Neural progenitor cell (in vitro differentiated cells): ENCODE results near the gene KIF16B. TPM values are rescaled to one million over a fixed set of nuclear protein-coding genes. Genes with fewer than 3 reads are reported as not detected.

ENCODE experiments used
- DNase-seq: peaks from one replicate; pipeline ENCODE4 v3.0.0-alpha.2; 2016; ENCODE audit warnings: low spot score
- H2AFZ ChIP-seq: fragments of 200-600 bp; sonication (generic); replicated peaks from 2 replicates; pipeline ENCODE4 v1.6.1; 2016; ENCODE audit warnings: antibody characterized with exemption
- H3F3A ChIP-seq: fragments of 200-600 bp; sonication (generic); 2 replicates; pipeline ENCODE4 v1.6.1; 2016; ENCODE audit warnings: antibody characterized with exemption, low read depth
- H3K27ac ChIP-seq: fragments of 200-600 bp; sonication (generic); 2 replicates; pipeline ENCODE4 v1.5.1; 2016; ENCODE audit warnings: mild to moderate bottlenecking
- H3K27me3 ChIP-seq: fragments of 200-600 bp; sonication (generic); 2 replicates; pipeline ENCODE4 v1.6.1; 2016; ENCODE audit warnings: mild to moderate bottlenecking, moderate library complexity
- H3K36me3 ChIP-seq: fragments of 200-600 bp; sonication (generic); 2 replicates; pipeline ENCODE4 v1.5.1; 2016
- H3K4me1 ChIP-seq: fragments of 200-600 bp; sonication (generic); 2 replicates; pipeline ENCODE4 v1.6.1; 2016; ENCODE audit warnings: mixed run types
- H3K4me2 ChIP-seq: fragments of 200-600 bp; sonication (generic); 2 replicates; pipeline ENCODE4 v1.6.1; 2016
- H3K4me3 ChIP-seq: fragments of 200-600 bp; sonication (generic); 2 replicates; pipeline ENCODE4 v1.5.1; 2016
- H3K79me2 ChIP-seq: fragments of 200-600 bp; sonication (generic); 2 replicates; pipeline ENCODE4 v1.6.1; 2016; ENCODE audit warnings: low read depth
- H3K9ac ChIP-seq: fragments of 200-600 bp; sonication (generic); 2 replicates; pipeline ENCODE4 v1.6.1; 2016
- H3K9me3 ChIP-seq: fragments of 200-600 bp; sonication (generic); 2 replicates; pipeline ENCODE4 v1.5.1; 2016; ENCODE audit warnings: low read depth
- H4K20me1 ChIP-seq: fragments of 200-600 bp; sonication (generic); 2 replicates; pipeline ENCODE4 v1.6.1; 2016; ENCODE audit warnings: low read depth
- H3K27ac Mint-ChIP-seq: 3 replicates; pipeline ENCODE4 v1.8.0; 2021; ENCODE audit warnings: mixed read lengths
- H3K27me3 Mint-ChIP-seq: 2 replicates; pipeline ENCODE4 v1.8.0; 2022; ENCODE audit warnings: low read depth, mild to moderate bottlenecking, inconsistent platforms, moderate library complexity, mixed read lengths; ENCODE audit not compliant: insufficient read depth
- H3K36me3 Mint-ChIP-seq: 3 replicates; pipeline ENCODE4 v1.8.0; 2021; ENCODE audit warnings: mixed read lengths
- H3K4me1 Mint-ChIP-seq: 3 replicates; pipeline ENCODE4 v1.8.0; 2021; ENCODE audit warnings: mixed read lengths
- H3K4me3 Mint-ChIP-seq: 3 replicates; pipeline ENCODE4 v1.8.0; 2021; ENCODE audit warnings: mild to moderate bottlenecking, moderate library complexity, mixed read lengths
- H3K9me3 Mint-ChIP-seq: 3 replicates; pipeline ENCODE4 v1.8.0; 2020; ENCODE audit warnings: mixed read lengths
- CTCF ChIP-seq: fragments of 200-600 bp; sonication (generic); IDR thresholded peaks from 2 replicates; pipeline ENCODE4 v1.5.1; 2017; ENCODE audit warnings: antibody characterized with exemption, mild to moderate bottlenecking
- EZH2 ChIP-seq: fragments of 200-600 bp; sonication (generic); IDR thresholded peaks from 2 replicates; pipeline ENCODE4 v1.6.1; 2017; ENCODE audit warnings: antibody characterized with exemption, mild to moderate bottlenecking, moderate library complexity
- EZH2phosphoT487 ChIP-seq: fragments of 200-600 bp; sonication (generic); IDR thresholded peaks from 2 replicates; pipeline ENCODE4 v1.6.1; 2017; ENCODE audit warnings: antibody characterized with exemption
- total RNA-seq: library from RNA; depleted of rRNA; stranded (reverse); fragments of >200 nt; gene quantifications from 2 replicates; pipeline ENCODE4 v1.2.3, GENCODE V29; 2015; ENCODE audit warnings: low replicate concordance

Gene KIF16B
- total RNA-seq, 1 donor from 2014 or later, result 15.5 TPM

- no peak overlapping the region for H3K4me3 Mint-ChIP-seq
- no peak overlapping the region for H2AFZ ChIP-seq
- H3K79me2 ChIP-seq, result no peaks in the 10 kb centered on the region
- H3K4me1 ChIP-seq, result no peaks in the 10 kb centered on the region
- no peak for TF ChIP-seq EZH2
- no peak for TF ChIP-seq CTCF
- TF ChIP-seq EZH2phosphoT487, result no peak
- H3F3A ChIP-seq, result no peaks in the 10 kb centered on the region
- no peak overlapping the region for H3K27ac ChIP-seq
- H3K27ac Mint-ChIP-seq, result no peak overlapping the region
- DNase-seq, result no peak
- no peak overlapping the region for H3K4me3 ChIP-seq
- no peaks in the 10 kb centered on the region for H3K27me3 ChIP-seq
- H3K36me3 Mint-ChIP-seq, result peaks cover 4% of the 10 kb centered on the region
- H3K36me3 ChIP-seq, result no peaks in the 10 kb centered on the region
- no peak overlapping the region for H3K4me2 ChIP-seq
- no peaks in the 10 kb centered on the region for H3K9me3 ChIP-seq
- no peaks in the 10 kb centered on the region for H4K20me1 ChIP-seq
- peaks cover 5% of the 10 kb centered on the region for H3K27me3 Mint-ChIP-seq
- no peaks in the 10 kb centered on the region for H3K4me1 Mint-ChIP-seq
- no peaks in the 10 kb centered on the region for H3K9me3 Mint-ChIP-seq
- no peak overlapping the region for H3K9ac ChIP-seq
Observed at GRCh38 chr20:16537918-16538317, 35.3 kb downstream of the KIF16B start.

DNA sequence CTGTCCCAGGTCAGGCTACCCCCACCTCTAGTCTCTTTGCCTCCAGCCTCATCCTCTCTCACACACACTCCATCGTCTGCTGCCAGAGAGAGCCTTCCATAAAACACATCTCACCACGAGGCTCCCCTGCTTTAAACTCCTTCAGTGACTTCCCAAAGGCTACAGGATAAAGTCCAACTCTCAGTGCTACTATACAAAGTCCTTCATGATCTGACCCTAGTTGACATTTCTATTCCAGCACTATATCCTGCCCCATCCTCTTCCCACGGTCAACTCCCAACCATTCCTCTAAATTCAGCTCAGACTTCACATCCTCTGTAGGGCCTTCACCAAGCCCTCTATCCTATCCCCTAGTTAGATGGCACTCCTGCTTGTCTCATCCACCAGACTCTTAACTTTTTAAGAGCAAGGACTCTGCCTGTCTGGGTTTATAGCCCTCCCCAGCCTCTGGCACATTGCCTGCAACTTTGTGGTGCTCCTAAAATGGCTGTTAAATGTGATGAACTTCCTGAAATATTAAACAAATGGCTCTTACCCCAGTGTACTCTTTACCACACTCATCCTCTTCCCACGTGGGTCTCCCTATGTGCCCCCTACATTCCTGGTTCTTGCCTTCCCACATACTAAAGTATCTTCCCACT, 36.1 kb downstream of the KIF16B start:
- no peaks in the 10 kb centered on the region for H3K4me1 Mint-ChIP-seq
- Histone ChIP-seq H3K9me3 (no peaks in the 10 kb centered on the region), H2AFZ (no peak overlapping the region), H4K20me1 (no peaks in the 10 kb centered on the region), H3K4me3 (no peak overlapping the region), H3K4me1 (no peaks in the 10 kb centered on the region), H3F3A (no peaks in the 10 kb centered on the region), H3K79me2 (no peaks in the 10 kb centered on the region), H3K36me3 (no peaks in the 10 kb centered on the region), H3K9ac (no peak overlapping the region), H3K27me3 (no peaks in the 10 kb centered on the region), H3K4me2 (no peak overlapping the region), H3K27ac (no peak overlapping the region)
- TF ChIP-seq CTCF (no peak), EZH2phosphoT487 (no peak), EZH2 (no peak)
- peaks cover 2% of the 10 kb centered on the region for H3K27me3 Mint-ChIP-seq
- H3K27ac Mint-ChIP-seq, result no peak overlapping the region
- no peak for DNase-seq
- no peak overlapping the region for H3K4me3 Mint-ChIP-seq
- no peaks in the 10 kb centered on the region for H3K9me3 Mint-ChIP-seq
- H3K36me3 Mint-ChIP-seq, result peaks cover 4% of the 10 kb centered on the region

- Histone ChIP-seq H4K20me1 (no peaks in the 10 kb centered on the region), H3K27ac (no peak overlapping the region), H3K79me2 (no peaks in the 10 kb centered on the region), H3K9me3 (no peaks in the 10 kb centered on the region), H3K4me3 (no peak overlapping the region), H2AFZ (no peak overlapping the region), H3F3A (no peaks in the 10 kb centered on the region), H3K36me3 (no peaks in the 10 kb centered on the region), H3K27me3 (no peaks in the 10 kb centered on the region), H3K4me1 (no peaks in the 10 kb centered on the region), H3K9ac (no peak overlapping the region), H3K4me2 (no peak overlapping the region)
- Mint-ChIP-seq H3K9me3 (no peaks in the 10 kb centered on the region), H3K27me3 (peaks cover 2% of the 10 kb centered on the region), H3K4me1 (no peaks in the 10 kb centered on the region), H3K4me3 (no peak overlapping the region), H3K36me3 (peaks cover 2% of the 10 kb centered on the region), H3K27ac (no peak overlapping the region)
- no peak for TF ChIP-seq EZH2phosphoT487
- no peak for TF ChIP-seq CTCF
- no peak for TF ChIP-seq EZH2
- no peak for DNase-seq
Observed at GRCh38 chr20:16535277-16535676, 38.0 kb downstream of the KIF16B start.
